ENCODE results near the gene COL26A1.
"Not testable (repeated sequence)": the region's sequence is repeated elsewhere in the genome, so short reads cannot be mapped to it uniquely, and the experiment has no call there.

COL26A1 gene

DNA sequence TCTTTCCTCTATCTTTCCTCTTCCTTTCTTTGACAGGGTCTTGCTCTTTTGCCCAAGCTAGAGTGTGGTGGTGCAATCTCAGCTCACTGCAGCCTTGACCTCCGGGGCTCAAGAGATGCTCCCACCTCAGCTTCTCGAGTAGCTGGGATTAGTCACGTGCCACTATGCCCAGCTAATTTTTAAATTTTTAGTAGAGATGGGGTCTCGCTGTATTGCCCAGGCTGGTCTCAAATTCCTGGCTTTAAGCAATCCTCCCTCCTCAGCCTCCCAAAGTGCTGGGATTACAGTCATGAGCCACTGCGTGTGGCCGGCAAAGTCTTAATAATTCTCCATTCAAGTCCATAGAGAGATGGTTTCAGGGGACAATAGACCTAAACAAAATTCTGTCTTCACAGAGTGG lies 40.2 kb downstream of the COL26A1 start:
- no peak for DNase-seq

DNA sequence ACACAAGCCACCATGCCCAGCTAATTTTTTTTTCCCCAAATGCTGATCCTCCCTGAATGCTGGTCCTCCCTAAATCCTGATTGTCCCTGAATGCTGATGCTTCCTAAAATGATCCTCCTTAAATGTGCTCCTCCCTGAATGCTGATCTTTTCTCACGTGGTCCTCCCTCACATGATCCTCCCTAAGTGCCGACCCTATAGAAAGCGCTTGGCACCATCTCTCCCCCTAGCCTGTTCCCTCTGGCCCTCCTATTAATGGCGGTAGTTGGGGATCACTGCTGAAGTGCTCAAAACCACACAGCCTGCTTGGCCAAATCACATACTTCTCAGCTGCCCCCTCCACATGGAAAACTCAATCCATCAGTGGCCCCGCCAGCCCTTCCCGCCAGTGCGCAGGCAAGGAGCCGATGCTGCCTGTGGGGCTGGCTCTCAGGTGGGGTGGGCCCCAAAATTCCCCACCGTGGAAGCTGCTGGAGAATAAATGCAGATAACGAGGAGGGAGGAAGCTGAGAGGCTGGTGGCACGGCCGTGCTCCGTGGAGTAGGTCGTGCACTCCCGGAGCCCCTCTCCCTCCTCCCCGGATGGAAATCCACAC lies 42.9 kb downstream of the COL26A1 start:
- no peak for DNase-seq

DNA sequence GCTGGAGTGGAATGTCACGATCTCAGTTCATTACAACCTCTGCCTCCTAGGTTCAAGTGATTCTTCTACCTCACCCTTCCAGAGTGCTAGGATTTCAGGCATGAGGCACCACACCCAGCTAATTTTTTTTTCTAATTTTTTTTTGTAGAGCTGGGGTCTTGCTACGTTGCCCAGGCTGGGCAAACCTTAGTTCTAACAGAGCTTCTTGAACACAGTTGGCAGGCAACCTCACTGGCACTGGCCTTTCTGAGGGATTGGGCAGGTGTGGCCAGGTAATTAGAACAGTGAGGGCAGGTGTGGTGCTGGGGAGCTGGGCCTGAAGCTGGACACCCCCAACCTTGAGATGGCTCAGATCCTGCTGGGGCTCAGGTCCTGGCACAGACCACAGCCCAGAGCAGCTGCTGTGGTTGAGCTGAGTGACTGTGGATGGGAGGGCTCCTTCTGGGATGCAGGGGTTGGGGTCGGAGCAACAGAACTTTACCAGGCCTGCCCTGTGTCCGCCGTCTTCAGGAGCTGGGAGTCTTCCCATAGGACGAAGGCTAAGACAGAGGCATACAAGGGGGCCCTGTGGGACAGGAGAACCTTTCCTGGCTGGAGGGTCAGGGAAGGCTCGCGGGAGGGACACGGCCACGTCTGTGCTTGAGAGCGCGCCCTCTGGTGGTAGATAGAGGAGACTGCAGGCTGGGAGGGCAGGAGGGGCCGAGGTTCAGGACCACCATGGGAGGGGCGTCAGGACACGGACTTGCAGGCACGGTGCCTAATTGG lies 48.2 kb downstream of the COL26A1 start:
- no peak for DNase-seq

DNA sequence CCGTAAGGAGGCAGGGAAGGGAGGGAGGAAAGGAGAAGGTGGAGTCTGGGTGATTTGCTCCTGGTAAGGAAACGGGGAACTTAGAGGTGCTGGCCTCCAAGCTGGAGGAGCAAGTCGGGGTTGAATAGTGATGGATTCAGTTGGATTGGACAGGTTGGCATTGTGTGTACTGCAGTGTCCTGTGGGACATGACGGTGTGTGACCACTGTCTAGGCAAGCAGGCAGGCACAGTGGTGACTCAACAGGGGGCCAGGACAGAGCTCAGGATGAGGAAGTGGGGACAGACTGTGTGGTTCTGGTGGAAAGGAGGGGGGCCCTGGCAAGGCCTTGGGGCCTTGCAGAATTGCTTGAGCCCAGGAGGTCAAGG lies 48.8 kb downstream of the COL26A1 start:
- no peak for DNase-seq

DNA sequence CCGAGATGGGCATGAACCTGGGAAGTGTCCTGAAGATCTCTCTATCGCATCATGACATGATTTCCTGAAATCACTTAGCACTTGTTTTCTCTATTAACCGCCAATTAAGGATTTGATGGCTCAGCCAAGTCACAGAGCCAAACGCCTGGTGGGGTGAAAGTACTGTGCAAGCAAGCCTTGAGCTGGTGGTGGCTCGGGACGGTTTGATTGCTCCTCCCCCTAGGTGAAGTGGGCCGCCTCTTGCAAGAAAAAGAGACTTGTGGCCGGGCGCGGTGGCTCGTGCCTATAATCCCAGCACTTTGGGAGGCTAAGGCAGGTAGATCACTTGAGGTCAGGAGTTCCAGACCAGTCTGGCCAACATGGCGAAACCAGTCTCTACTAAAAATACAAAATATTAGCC lies 50.3 kb downstream of the COL26A1 start:
- no peak for DNase-seq

DNA sequence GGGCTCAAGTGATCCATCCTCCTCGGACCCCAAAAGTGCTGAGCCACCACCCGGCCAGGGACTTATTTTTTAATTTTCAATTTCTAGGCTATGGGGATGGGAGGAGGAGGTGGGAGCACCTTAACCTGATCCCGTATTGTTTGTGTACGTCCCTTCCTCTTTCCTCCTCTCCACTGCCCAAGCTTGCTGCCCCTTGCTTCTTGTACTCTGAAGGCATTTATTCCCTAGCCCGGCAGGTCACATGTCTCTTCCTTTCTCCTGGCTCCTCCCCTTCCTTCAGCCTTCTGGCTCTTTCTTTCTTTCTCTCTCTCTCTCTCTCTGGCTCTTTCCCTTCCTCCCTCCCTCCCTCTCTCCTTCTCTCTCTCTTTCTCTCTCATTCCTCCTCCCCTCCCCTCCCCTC lies 56.0 kb downstream of the COL26A1 start:
- no peak for DNase-seq

DNA sequence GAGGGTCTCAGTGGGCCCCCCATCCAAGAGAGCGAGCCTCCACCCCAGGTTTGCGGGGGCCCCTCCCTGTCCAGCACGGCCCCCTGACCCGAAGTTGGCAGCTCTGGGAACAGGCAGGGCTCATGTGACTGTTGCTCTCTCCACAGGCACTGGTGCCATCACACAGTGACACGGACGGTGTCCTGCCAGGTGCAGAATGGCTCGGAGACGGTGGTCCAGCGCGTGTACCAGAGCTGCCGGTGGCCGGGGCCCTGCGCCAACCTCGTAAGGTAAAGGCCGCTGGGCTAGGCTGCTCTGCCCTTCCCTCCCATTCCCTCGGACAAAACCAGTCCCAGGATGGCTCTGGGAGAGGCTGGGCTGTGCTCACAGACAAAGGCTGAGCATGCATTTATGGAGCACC lies 57.2 kb downstream of the COL26A1 start:
- DNase-seq, result no peak

DNA sequence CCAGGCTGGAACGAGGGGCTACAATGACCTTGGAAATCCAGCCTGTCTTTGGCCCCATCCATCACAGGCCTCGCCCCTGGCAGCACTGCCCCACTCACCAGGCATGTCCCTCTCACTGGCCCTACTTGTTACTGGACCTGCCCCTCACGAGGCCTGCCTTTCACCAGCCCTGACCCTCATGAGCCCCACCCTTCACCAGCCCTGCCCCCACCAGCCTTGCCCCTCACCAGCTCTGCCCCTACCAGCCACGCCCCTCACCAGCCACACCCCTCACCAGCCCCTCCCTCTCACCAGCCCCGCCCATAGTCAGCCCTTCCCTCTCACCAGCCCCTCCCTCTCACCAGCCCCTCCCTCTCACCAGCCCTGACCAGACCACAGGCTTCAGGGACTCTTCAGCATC lies 57.8 kb downstream of the COL26A1 start:
- no peak for DNase-seq

DNA sequence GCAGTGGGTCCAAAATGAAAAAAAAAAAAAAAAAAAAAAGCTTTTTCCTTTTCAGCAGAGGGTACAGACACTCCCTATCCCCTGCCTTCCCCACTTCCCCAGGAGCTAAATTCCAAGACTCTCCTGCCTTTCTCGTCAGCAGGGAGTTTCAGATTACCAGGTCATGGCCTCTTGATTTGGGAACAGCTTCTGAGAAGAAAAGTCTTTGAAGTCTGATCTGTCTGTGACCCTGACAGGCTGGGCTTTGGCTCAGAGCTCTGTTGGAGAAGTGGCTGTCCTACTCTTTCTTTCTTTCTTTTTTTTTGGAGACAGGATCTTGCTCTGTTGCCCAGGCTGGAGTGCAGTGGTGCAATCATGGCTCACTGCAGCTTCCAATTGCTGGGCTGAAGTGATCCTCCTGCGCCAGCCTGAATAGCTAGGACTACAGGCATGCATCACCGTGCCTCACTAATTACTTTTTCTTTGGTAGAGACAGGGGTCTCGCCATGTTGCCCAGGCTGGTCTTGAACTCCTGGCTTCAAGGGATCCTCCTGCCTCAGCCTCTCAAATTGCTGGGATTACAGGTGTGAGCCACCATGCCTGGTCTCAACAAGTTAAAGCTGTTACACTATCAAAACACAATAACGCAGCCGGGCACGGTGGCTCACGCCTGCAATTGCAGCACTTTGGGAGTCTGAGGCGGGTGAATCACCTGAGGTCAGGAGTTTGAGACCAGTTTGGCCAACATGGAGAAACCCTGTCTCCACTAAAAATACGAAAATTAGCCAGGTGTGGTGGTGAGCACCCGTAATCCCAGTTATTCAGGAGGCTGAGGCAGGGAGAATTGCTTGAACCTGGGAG lies 59.9 kb downstream of the COL26A1 start:
- no peak for DNase-seq

DNA sequence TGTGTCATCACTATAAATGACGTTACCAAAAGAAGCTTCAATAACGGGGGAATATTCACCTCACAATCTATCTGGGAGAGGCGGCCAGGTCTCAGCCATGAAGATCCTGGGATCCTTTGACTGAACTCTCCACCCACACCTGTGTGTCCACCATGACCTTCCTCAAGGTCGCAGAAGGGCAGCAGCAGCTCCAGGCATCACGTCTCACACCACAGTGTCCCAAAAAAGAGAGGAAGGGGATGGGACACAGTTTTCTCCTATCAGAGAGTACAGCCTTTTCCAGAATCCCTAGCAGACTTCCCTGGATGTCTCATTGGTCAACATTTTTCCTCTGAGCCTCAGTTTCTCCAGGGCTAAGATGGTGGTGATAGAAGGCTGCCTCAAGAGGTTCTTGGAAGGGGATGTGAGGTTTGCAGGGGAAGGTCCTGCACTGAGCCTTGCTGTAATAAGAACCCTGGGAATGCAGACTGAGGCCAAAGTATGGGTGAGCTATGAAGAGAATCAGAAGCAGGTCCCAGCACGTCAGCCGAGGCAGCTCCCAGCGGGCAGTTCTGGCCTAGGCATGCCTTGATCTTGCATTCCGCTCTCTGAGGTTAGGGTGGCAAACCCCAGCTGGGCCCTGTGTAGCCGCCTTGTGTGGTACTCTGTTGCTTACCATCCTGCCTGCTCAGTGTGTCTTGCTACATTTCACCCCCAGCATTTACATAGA lies 63.8 kb downstream of the COL26A1 start:
- DNase-seq, result no peak

DNA sequence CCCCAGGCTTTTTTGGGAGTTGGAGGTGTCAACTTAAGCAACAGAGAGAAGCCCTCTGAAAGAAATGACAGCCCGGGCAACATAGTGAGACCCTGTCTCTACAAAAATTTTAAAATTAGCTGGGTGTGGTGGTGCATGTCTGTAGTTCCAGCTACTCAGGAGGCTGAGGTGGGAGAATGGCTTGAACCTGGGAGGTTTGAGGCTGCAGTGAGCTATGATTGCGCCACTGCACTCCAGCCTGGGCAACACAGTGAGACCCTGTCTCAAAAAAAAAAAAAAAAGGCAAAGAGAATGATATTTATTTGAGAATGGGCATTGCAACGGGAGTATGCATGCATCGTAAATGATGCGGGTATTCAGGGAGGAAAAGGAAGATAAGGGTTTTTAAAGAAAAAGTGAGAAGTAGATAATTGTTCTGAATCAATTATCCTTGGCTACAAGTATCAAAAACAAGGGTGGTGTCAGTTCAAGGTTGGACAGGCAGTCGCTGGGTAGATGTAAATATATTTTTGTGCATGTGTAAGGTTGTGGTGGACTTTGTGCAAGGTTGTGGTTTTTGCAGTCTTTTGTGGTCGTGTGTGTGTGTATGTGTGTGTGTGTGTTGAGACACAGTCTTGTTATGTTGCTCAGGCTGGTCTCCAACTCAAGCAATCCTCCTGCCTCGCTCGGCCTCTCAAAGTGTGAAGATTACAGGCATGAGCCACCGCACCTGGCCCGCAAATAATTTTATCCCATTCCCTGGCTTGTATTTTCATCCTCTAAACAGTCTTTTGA lies 65.6 kb downstream of the COL26A1 start:
- no peak for DNase-seq

DNA sequence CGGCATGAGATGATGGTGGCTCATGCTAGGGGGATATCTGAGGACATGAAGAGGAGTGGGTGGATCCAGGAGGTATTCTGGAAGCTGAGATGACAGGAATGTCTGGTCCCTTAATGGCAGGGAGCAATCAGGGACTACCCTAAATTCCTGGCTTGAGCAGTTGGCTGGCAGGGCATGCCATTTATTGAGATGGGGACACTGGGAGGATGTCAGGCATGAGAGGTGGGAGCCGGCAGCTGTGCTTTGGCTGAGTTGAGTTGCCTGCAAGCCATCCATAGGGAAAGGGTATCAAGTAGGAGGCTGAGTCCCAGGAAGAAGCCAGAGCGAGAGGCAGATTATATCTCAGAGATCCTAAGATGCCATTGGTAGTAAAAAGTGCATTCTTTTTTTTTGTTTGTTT lies 69.6 kb downstream of the COL26A1 start:
- DNase-seq, result no peak

DNA sequence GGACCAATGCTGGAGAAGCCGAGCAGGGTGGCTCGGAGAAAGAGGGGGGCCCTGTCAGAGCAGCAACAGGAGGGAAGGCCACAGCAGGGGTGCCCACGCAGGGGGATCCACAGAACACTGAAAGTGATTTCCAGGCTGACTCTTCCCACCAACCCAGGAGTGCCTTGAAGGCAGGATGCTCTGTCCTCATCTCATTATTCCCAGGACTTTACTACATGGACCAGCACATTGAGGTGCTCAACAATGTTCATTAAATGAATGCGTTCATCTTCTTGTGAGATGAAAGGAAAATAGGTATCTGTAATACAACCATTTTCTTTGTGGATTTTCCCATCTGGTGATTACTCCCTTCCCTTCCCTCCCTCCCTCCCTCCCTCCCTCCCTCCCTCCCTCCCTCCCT lies 71.0 kb downstream of the COL26A1 start:
- no peak for DNase-seq

DNA sequence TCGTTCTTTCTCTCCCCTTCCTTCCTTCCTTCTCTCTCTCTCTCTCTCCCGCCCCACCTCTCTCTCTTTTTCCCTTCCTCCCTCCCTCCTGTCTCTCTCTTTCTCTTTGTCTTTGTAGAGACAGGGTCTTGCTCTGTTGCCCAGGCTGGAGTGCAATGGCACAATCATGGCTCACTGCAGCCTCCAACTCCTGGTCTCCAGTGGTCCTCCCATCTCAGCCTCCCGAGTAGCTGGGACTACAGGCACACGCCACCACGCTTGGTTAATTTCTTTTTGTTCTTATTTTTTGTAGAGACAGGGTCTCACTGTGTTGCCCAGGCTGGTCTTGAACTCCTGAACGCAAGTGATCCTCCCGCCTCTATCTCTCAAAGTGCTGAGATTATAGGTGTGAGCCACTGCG lies 71.5 kb downstream of the COL26A1 start:
- not testable (repeated sequence) for DNase-seq

DNA sequence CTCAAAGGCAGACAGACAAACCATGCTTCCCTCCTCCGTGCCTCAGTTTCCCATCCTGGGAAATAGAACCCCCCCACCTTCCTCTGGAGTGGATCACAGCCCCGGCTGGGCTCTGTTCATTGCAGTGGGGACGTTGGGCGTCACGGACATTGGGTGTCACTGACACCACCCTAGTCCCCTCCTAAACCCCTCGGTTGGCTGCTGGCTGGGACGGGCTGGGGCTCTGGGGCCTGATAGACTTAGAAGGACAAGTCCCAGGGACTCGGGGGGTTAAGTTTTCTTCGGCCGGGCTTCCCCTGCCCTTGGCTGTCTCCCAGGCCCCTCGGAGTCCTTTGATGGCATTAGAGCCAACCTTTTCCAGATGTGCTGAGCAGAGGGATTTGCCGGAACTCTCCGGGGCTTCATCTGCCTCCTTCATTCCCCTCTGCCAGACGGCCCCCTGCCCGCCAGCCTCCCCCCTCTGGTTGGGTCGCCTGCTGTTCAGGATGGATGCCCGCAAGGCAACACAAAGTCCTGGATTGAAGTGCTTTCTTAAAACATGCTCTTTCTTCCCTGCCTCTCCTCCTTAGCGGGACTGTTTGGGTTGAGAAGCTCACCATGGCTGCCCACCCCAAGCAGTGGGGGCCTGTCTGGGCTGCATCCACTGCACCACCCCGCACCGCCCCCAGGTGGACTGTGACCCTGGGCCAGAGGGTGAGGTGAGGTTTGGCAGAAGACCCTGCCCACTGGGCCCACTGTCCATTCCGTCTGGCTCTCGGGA lies 73.0 kb downstream of the COL26A1 start:
- no peak for DNase-seq

DNA sequence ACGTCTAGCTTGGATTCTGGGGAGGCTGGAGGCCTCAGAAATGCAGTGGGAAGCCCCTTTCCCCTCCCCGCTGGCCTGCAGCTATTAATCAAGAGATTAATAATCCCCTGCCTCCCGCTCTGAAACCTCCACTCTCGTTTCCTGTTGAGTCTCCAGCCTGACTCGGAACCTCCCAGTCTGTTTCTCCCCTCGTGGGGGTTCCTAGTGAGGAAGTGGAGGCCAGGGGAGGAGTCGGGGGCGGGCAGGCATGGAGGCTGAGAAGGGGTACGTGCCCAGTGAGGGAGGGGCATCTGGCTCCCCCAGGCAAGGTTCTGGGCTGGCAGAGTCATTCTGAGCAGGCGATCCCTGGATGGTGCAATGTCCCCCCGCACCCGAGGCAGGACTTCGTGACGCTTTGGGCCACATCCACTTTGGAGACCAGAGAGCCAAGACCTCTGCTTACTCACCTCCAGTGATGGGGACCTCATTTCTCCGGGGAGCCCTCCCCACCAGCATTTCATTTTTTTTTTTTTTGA lies 73.6 kb downstream of the COL26A1 start:
- no peak for DNase-seq

DNA sequence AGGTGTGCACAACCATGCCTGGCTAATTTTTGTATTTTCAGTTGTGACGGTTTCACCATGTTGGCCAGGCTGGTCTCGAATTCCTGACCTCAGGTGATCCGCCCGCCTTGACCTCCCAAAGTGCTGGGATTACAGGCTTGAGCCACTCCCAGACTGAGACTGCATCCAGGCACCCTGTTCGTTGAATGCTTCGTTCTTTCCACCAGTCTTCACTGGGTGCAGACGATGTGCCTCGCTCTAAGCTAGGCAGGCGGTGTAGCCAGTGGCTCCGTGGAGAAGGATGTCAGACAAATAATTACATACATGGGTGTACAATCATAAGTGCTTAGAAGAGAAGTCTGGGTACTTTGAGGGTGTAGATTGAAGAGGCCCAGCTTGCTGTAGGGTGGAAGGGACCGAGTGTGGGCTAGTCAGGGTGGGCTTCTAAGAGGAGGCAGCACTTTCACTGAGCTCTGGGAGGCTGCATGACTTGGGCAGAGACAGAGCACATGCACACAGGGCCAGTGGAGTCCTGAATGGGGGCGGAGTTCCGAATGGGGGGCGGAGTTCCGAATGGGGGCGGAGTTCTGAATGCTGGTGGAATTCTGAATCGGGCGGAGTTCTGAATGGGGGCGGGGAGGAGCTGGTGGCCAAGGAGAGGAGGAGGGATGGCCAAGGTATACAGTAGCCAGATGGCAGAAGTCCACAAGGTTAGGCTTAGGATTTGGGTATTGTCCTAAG lies 74.3 kb downstream of the COL26A1 start:
- DNase-seq, result no peak

DNA sequence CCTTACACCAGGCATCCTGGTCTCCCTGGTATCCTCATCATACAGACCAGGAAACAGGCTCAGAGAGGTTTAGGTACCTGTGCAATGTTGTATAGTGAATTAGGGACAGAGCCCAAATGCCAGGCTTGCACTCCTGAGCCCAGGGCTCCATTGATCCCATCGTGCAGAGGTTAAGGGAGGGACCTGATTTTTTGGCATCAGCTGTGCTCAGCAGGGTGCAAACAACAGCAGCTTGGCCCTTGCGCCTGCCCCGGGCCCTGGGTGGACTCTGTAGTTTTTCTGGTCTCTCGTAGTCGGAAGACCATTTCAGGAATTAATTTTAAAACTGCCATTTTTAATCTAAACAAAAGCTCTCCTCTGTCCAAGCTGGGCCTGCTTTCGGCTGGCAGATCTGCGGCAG lies 79.2 kb downstream of the COL26A1 start:
- DNase-seq, result no peak

DNA sequence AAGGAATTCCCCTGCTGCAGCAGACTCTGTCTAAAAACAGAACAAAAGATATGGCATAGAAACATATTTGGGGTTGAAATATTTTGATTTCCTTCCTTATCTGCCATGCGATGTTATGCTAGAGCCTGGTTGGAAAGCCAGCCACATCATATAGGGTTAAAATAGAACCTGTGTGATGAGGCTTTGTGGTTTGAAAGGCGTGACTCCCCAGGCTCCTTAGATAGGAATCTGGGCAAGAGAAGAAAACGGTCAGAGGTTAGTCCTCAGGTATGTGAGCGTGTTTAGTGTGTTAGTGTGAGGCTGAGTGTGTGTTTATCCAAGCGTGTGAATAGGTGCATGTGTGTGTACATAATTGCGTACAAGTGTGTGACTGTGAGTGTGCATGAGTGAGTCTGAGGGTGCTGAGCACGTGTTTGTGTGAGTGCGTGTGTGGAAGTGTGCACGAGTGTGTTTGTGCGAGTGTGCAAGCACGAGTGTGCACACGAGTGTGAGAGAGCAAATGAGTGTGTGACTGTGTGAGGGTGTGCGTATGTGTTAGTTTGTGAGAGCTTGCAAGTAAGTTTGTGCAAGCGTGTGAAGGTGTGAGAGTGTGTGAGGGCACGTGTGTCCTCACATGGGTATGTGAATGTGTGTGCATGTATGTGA lies 79.9 kb downstream of the COL26A1 start:
- DNase-seq, result no peak

DNA sequence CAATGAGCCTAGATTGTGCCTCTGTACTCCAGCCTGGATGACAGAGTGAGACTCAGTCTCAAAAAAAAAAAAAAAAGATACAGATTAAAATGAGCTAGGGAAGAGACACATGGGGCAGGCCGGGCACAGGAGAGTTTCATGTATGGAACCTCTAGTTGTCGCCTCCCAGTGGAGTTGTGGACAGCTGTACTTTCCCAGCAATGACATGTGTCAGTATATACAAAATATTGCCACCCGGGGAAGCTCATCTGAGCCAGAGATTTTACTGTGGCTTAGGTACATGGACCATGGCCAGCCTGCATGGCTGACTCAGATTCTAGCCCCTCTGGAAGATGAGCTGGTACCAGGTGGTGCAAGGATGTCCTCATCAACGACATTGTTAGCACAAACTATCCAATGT lies 87.4 kb downstream of the COL26A1 start:
- DNase-seq, result no peak
